Spleen (tissue), 11 donors: ENCODE results near the gene CLEC3B. TPM values are rescaled to one million over a fixed set of nuclear protein-coding genes. Genes with fewer than 3 reads are reported as not detected.

Experiments
- DNase-seq: peaks from one replicate; pipeline ENCODE4 v3.0.0-alpha.2; 2020
- H3K27ac ChIP-seq, 8 donors: fragments of 200-600 bp; sonication (generic) in 7 of 8; 1 replicate in 4 of 8; 2 replicates in 4 of 8; pipeline versions ENCODE4 v1.5.0 to v1.8.0; 2016 to 2021; ENCODE audit warnings: inconsistent platforms in 4 of 8, mild to moderate bottlenecking in 4 of 8, moderate library complexity in 1 of 8
- H3K27me3 ChIP-seq, 7 donors: fragments of 200-600 bp; sonication (generic) in 6 of 7; replicated peaks in 1 of 7; 1 replicate in 4 of 7; 2 replicates in 3 of 7; pipeline versions ENCODE4 v1.5.0 to v1.8.0; 2016 to 2021; ENCODE audit warnings: inconsistent platforms in 3 of 7, mild to moderate bottlenecking in 1 of 7
- H3K36me3 ChIP-seq, 6 donors: fragments of 200-600 bp; sonication (generic) in 5 of 6; 1 replicate in 4 of 6; 2 replicates in 2 of 6; pipeline versions ENCODE4 v1.5.0 to v1.8.0; 2016 to 2021; ENCODE audit warnings: inconsistent platforms in 2 of 6
- H3K4me1 ChIP-seq, 6 donors: fragments of 200-600 bp; sonication (generic) in 5 of 6; 1 replicate in 3 of 6; 2 replicates in 3 of 6; pipeline versions ENCODE4 v1.5.0 to v1.8.0; 2016 to 2021; ENCODE audit warnings: inconsistent platforms in 3 of 6
- H3K4me3 ChIP-seq, 8 donors: fragments of 200-600 bp; sonication (generic) in 7 of 8; 1 replicate in 4 of 8; 2 replicates in 4 of 8; pipeline versions ENCODE4 v1.5.0 to v1.8.0; 2016 to 2021; ENCODE audit warnings: inconsistent platforms in 4 of 8, mild to moderate bottlenecking in 4 of 8, moderate library complexity in 2 of 8
- H3K9me3 ChIP-seq, 8 donors: fragments of 200-600 bp; sonication (generic) in 7 of 8; 1 replicate in 4 of 8; 2 replicates in 4 of 8; pipeline versions ENCODE4 v1.5.0 to v1.8.0; 2016 to 2021; ENCODE audit warnings: inconsistent platforms in 4 of 8
- CTCF ChIP-seq, 11 experiments: fragments of 200-600 bp in 7 of 11; fragments of 450-650 bp in 4 of 11; sonication (generic) in 4 of 11; IDR thresholded peaks in 8 of 11; conservative IDR thresholded peaks in 3 of 11; 1 replicate in 7 of 11; 2 replicates in 4 of 11; pipeline versions ENCODE4 v1.4.0 to v1.8.0; 2016 to 2021; ENCODE audit warnings: antibody characterized with exemption in 11 of 11, inconsistent platforms in 4 of 11, mild to moderate bottlenecking in 1 of 11
- POLR2A ChIP-seq, 3 donors: fragments of 450-650 bp; IDR thresholded peaks; one replicate each; pipeline ENCODE4 v1.5.1; 2017; ENCODE audit warnings: antibody characterized with exemption in 3 of 3, mild to moderate bottlenecking in 1 of 3
- POLR2AphosphoS5 ChIP-seq, 3 donors: sonication (generic); formaldehyde crosslinking; IDR thresholded peaks; one replicate each; pipeline ENCODE4 v1.5.1; 2017; ENCODE audit warnings: antibody characterized with exemption in 3 of 3
- WGBS, 5 donors: extraction: QIAGEN DNeasy Blood & Tissue Kit in 3 of 5; methylation state at CpG; one replicate each; pipeline versions ENCODE4 v1.1.5 to v1.1.7; 2013 to 2018; 5-methylcytosine and 5-hydroxymethylcytosine counted together
- intact Hi-C: fragments of 100-400 bp; cut with DNase I; formaldehyde crosslinking; loops from one replicate; pipeline ENCODE4 v1.15.0; 2023; ENCODE audit warnings: low total_unique reads
- polyA plus RNA-seq, 3 donors: library from polyadenylated mRNA; stranded (reverse); fragments of 200-250 nt; gene quantifications; one replicate each; pipeline ENCODE4 v1.2.1, GENCODE V29; 2013
- total RNA-seq, 7 donors: library from RNA; depleted of rRNA in 3 of 7; stranded (reverse); fragments of >200 nt in 3 of 7; fragmentation: NEBNext Ultra II Directional in 4 of 7; extraction: Animal tissue kit (Norgen Biotek cat#: 25700) in 4 of 7; gene quantifications; one replicate each; pipeline versions ENCODE4 v1.1.0 to v1.2.1, GENCODE V29; 2016 to 2021
- donor health status: healthy with polysubstance abuse.
- donor health status: DM: no; HTN: no; CAD: no; lungs with moderate emphysema.
- donor health status: DM: no; HTN: no; CAD: no.
- donor health status: Bipolar disorder and iron deficiency.
- donor health status: healthy.
- donor health status: DM: no; HTN: no; CAD: no.
- donor health status: DM: yes; HTN: yes; CAD: no.

The CLEC3B gene
- total and polyA plus RNA-seq, 10 donors: 68.6 to 409 (median 280) TPM

- 93 to 97% (median 96%) methylated on average over 5 to 8 of the region's 8 CpGs for WGBS, 5 donors
- DNase-seq: no peak
These were observed 19.0 kb upstream of the CLEC3B start for GRCh38 chr3:45007091-45007490.

GRCh38 chr3:45008117-45008516, 18.0 kb upstream of the CLEC3B start:
- no peak for TF ChIP-seq POLR2A (IDR thresholded peaks at IDR 0.05)
- TF ChIP-seq POLR2AphosphoS5 (IDR thresholded peaks at IDR 0.05): no peak
- no peak for TF ChIP-seq CTCF (IDR thresholded peaks at IDR 0.05 in 8 of 11, conservative IDR thresholded peaks at IDR 0.05 in 3 of 11)
- WGBS, 5 donors: 96 to 100% (median 100%) methylated on average over 1 of the region's 1 CpG
- H3K27ac ChIP-seq: no peak overlapping the region
- intact Hi-C loops: no loop called here
- H3K9me3 ChIP-seq: peaks cover 0 to 12% (median 4%) of the 10 kb centered on the region in 8 donors
- peaks cover 0 to 98% (median 36%) of the 10 kb centered on the region in 6 donors for H3K36me3 ChIP-seq
- peaks cover 15 to 44% (median 29%) of the 10 kb centered on the region in 6 donors for H3K4me1 ChIP-seq
- H3K27me3 ChIP-seq: no peaks in the 10 kb centered on the region
- no peak overlapping the region for H3K4me3 ChIP-seq
- DNase-seq: no peak

More at GRCh38 chr3:45007091-45007490, 19.0 kb upstream of the CLEC3B start:
- H3K4me1 ChIP-seq: peaks cover 6 to 34% (median 22%) of the 10 kb centered on the region in 6 donors
- peaks cover 0 to 98% (median 33%) of the 10 kb centered on the region in 6 donors for H3K36me3 ChIP-seq
- no peak for TF ChIP-seq POLR2A (IDR thresholded peaks at IDR 0.05)
- TF ChIP-seq POLR2AphosphoS5 (IDR thresholded peaks at IDR 0.05): peak in 1 of 3 donors; percentile 12
- no peaks in the 10 kb centered on the region for H3K27me3 ChIP-seq
- H3K4me3 ChIP-seq: no peak overlapping the region
- no peak overlapping the region for H3K27ac ChIP-seq
- intact Hi-C loops: no loop called here
- peaks cover 0 to 12% (median 4%) of the 10 kb centered on the region in 8 donors for H3K9me3 ChIP-seq

GRCh38 chr3:45009868-45010267, 16.2 kb upstream of the CLEC3B start:
- Histone ChIP-seq H3K4me3 (no peak overlapping the region), H3K27ac (no peak overlapping the region)

GRCh38 chr3:45010811-45011333, 15.2 kb upstream of the CLEC3B start:
- no peaks in the 10 kb centered on the region for H3K9me3 ChIP-seq
- no peak overlapping the region for H3K4me3 ChIP-seq
- H3K27ac ChIP-seq: peak overlapping the region in 6 of 8 donors; percentile 57 to 86 (median 76)
- no peaks in the 10 kb centered on the region for H3K27me3 ChIP-seq
- DNase-seq: no peak
- TF ChIP-seq POLR2A (IDR thresholded peaks at IDR 0.05) (no peak), POLR2AphosphoS5 (IDR thresholded peaks at IDR 0.05) (no peak), CTCF (IDR thresholded peaks at IDR 0.05 in 8 of 11, conservative IDR thresholded peaks at IDR 0.05 in 3 of 11) (no peak)
- WGBS, 5 donors: 52 to 79% (median 76%) methylated on average over 3 of the region's 3 CpGs
- H3K36me3 ChIP-seq: peaks cover 0 to 98% (median 32%) of the 10 kb centered on the region in 6 donors
- intact Hi-C loops: no loop called here
- peaks cover 12 to 41% (median 25%) of the 10 kb centered on the region in 6 donors for H3K4me1 ChIP-seq

More at GRCh38 chr3:45009868-45010267, 16.2 kb upstream of the CLEC3B start:
- DNase-seq: no peak
- 95 to 100% (median 100%) methylated on average over 1 of the region's 1 CpG for WGBS, 5 donors
- Histone ChIP-seq H3K27me3 (no peaks in the 10 kb centered on the region), H3K36me3 (peaks cover 0 to 98% (median 36%) of the 10 kb centered on the region in 6 donors), H3K9me3 (peaks cover 0 to 3% (median 2%) of the 10 kb centered on the region in 8 donors), H3K4me1 (peaks cover 15 to 49% (median 29%) of the 10 kb centered on the region in 6 donors)
- no peak for TF ChIP-seq POLR2A (IDR thresholded peaks at IDR 0.05)
- no peak for TF ChIP-seq CTCF (IDR thresholded peaks at IDR 0.05 in 8 of 11, conservative IDR thresholded peaks at IDR 0.05 in 3 of 11)
- TF ChIP-seq POLR2AphosphoS5 (IDR thresholded peaks at IDR 0.05): no peak
- intact Hi-C loops: no loop called here
